ENCODE data around the gene ARMC2. TPM values are rescaled to one million over a fixed set of nuclear protein-coding genes. Genes with fewer than 3 reads are reported as not detected.

ARMC2 gene
- total and polyA plus RNA-seq, 2 of the 8 experiments (the other 6 are each of a cell fraction or from before 2014, with no cell fraction given), result 1.6 to 4.4 TPM

- TF ChIP-seq EP300 (IDR thresholded peaks at IDR 0.05; ENCODE audit: borderline replicate concordance in 1 of 2, low read depth in 2 of 2, low read length in 2 of 2), result no peak
- no peak for TF ChIP-seq EGR1 (IDR thresholded peaks at IDR 0.05; ENCODE audit: borderline replicate concordance, low read depth, low read length)
- no peak for TF ChIP-seq ASH2L (IDR thresholded peaks at IDR 0.05; ENCODE audit: low read length)
- no peak for TF ChIP-seq SP4 (IDR thresholded peaks at IDR 0.05; ENCODE audit: low read length)
- TF ChIP-seq ATF3 (IDR thresholded peaks at IDR 0.05; ENCODE audit: insufficient read depth, low read depth, low read length), result no peak
- no peak for TF ChIP-seq TCF12 (IDR thresholded peaks at IDR 0.05; ENCODE audit: low read depth, low read length)
Measured at GRCh38 chr6:108798670-108799353, 49.4 kb upstream of the ARMC2 start (continued).

Data from H1 (cell line).